HFFc6 (cell line): Measurements from ENCODE around the gene SPHK2. TPM values are rescaled to one million over a fixed set of nuclear protein-coding genes. Genes with fewer than 3 reads are reported as not detected.

ENCODE experiments used
- DNase-seq: peaks from one replicate; pipeline ENCODE4 v3.0.0-alpha.2; 2018
- H3K27ac Mint-ChIP-seq: 2 replicates; pipeline ENCODE4 v1.8.0; 2020; ENCODE audit warnings: mild to moderate bottlenecking, mixed read lengths
- H3K27me3 Mint-ChIP-seq: 2 replicates; pipeline ENCODE4 v1.8.0; 2021; ENCODE audit warnings: mild to moderate bottlenecking, moderate library complexity, mixed read lengths; ENCODE audit not compliant: insufficient read depth
- H3K36me3 Mint-ChIP-seq: 2 replicates; pipeline ENCODE4 v1.8.0; 2021; ENCODE audit warnings: low read depth, mixed read lengths
- H3K4me1 Mint-ChIP-seq: 2 replicates; pipeline ENCODE4 v1.8.0; 2020; ENCODE audit warnings: low read depth, mixed read lengths
- H3K4me3 Mint-ChIP-seq: 2 replicates; pipeline ENCODE4 v1.8.0; 2020; ENCODE audit warnings: mild to moderate bottlenecking, moderate library complexity, mixed read lengths
- H3K9me3 Mint-ChIP-seq: 2 replicates; pipeline ENCODE4 v1.8.0; 2020; ENCODE audit warnings: mild to moderate bottlenecking, mixed read lengths
- CTCF ChIP-seq: fragments of 200-600 bp; sonication (generic); IDR thresholded peaks from 2 replicates; pipeline ENCODE4 v1.5.0; 2021; ENCODE audit warnings: antibody characterized with exemption, mild to moderate bottlenecking
- total RNA-seq, 6 experiments: library from RNA; stranded (reverse); fragmentation: NEBNext Ultra II Directional; extraction: Animal tissue kit (Norgen Biotek cat#: 25700); gene quantifications; 2 replicates in 1 of 6; 3 replicates in 5 of 6; pipeline ENCODE4 v1.2.3, GENCODE V29; 2021

Gene SPHK2
- total RNA-seq, 6 experiments from 2014 or later, result 20.1 to 34.0 (median 23.4) TPM

- DNase-seq, result no peak
- Mint-ChIP-seq H3K36me3 (no peaks in the 10 kb centered on the region), H3K9me3 (no peaks in the 10 kb centered on the region), H3K4me3 (peak overlapping the region; percentile 67; the same call in 1 of the 2 replicates), H3K4me1 (peaks cover 47% of the 10 kb centered on the region), H3K27me3 (peaks cover 3% of the 10 kb centered on the region; the same call in 1 of the 2 replicates), H3K27ac (peak overlapping the region; percentile 51)
- no peak for TF ChIP-seq CTCF
Observed at GRCh38 chr19:48633148-48634035, 14.1 kb downstream of the SPHK2 start.

- TF ChIP-seq CTCF, result no peak
- Mint-ChIP-seq H3K9me3 (no peaks in the 10 kb centered on the region), H3K4me1 (peaks cover 51% of the 10 kb centered on the region), H3K4me3 (peak overlapping the region; percentile 67), H3K36me3 (no peaks in the 10 kb centered on the region), H3K27ac (peak overlapping the region; percentile 86), H3K27me3 (peaks cover 9% of the 10 kb centered on the region; the same call in 1 of the 2 replicates)
- DNase-seq, result no peak
Observed at GRCh38 chr19:48634036-48634342, 14.7 kb downstream of the SPHK2 start.

- Mint-ChIP-seq H3K4me1 (peaks cover 52% of the 10 kb centered on the region), H3K36me3 (no peaks in the 10 kb centered on the region), H3K9me3 (no peaks in the 10 kb centered on the region), H3K27me3 (peaks cover 11% of the 10 kb centered on the region; the same call in 1 of the 2 replicates), H3K4me3 (peak overlapping the region; percentile 72), H3K27ac (peak overlapping the region; percentile 86)
- TF ChIP-seq CTCF, result no peak
- DNase-seq, result peak; percentile 87
Observed at GRCh38 chr19:48634424-48635262, 15.3 kb downstream of the SPHK2 start.

GRCh38 chr19:48635263-48635965 lies 16.1 kb downstream of the SPHK2 start:
- Mint-ChIP-seq H3K9me3 (no peaks in the 10 kb centered on the region), H3K4me1 (peaks cover 57% of the 10 kb centered on the region), H3K36me3 (no peaks in the 10 kb centered on the region), H3K27ac (peak overlapping the region; percentile 86), H3K4me3 (peak overlapping the region; percentile 91), H3K27me3 (peaks cover 14% of the 10 kb centered on the region; the same call in 1 of the 2 replicates)
- TF ChIP-seq CTCF, result no peak
- DNase-seq, result no peak
